Sigmoid colon (tissue), 7 donors: ENCODE measurements around the gene ZDHHC1. TPM values are rescaled to one million over a fixed set of nuclear protein-coding genes. Genes with fewer than 3 reads are reported as not detected.

Experiments
- DNase-seq: peaks from one replicate; pipeline ENCODE4 v3.0.0-alpha.2; 2019
- H3K27ac ChIP-seq, 4 donors: fragments of 200-600 bp; sonication (generic); one replicate each; pipeline ENCODE4 v1.5.1; 2016 to 2019; ENCODE audit warnings: mild to moderate bottlenecking in 1 of 4
- H3K27me3 ChIP-seq, 3 donors: fragments of 200-600 bp; sonication (generic); one replicate each; pipeline ENCODE4 v1.5.1; 2019; ENCODE audit warnings: mild to moderate bottlenecking in 1 of 3
- H3K36me3 ChIP-seq, 4 donors: fragments of 200-600 bp; sonication (generic); one replicate each; pipeline ENCODE4 v1.5.1; 2016 to 2019
- H3K4me1 ChIP-seq, 4 donors: fragments of 200-600 bp; sonication (generic); one replicate each; pipeline ENCODE4 v1.5.1; 2017 to 2019
- H3K4me3 ChIP-seq, 4 donors: fragments of 200-600 bp; sonication (generic); one replicate each; pipeline ENCODE4 v1.5.1; 2017 to 2019; ENCODE audit warnings: mild to moderate bottlenecking in 2 of 4, moderate library complexity in 1 of 4
- H3K9me3 ChIP-seq, 4 donors: fragments of 200-600 bp in 3 of 4; sonication (generic) in 3 of 4; one replicate each; pipeline versions ENCODE4 v1.5.1 to v1.6.1; 2013 to 2019
- EP300 ChIP-seq, 4 donors: sonication (generic); formaldehyde crosslinking; IDR thresholded peaks; one replicate each; pipeline ENCODE4 v1.6.1; 2017; ENCODE audit warnings: antibody characterized with exemption in 4 of 4
- POLR2A ChIP-seq, 2 donors: fragments of 450-650 bp; IDR thresholded peaks; one replicate each; pipeline ENCODE4 v1.6.1; 2016; ENCODE audit warnings: antibody characterized with exemption in 2 of 2, mild to moderate bottlenecking in 2 of 2, moderate library complexity in 2 of 2
- POLR2AphosphoS5 ChIP-seq, 4 donors: sonication (generic); formaldehyde crosslinking; IDR thresholded peaks; one replicate each; pipeline ENCODE4 v1.6.1; 2017; ENCODE audit warnings: antibody characterized with exemption in 4 of 4
- WGBS, 2 donors: extraction: QIAGEN DNeasy Blood & Tissue Kit; methylation state at CpG; one replicate each; pipeline ENCODE4 v1.1.7; 2013; 5-methylcytosine and 5-hydroxymethylcytosine counted together
- intact Hi-C: fragments of 100-400 bp; cut with DNase I; formaldehyde crosslinking; loops from one replicate; pipeline ENCODE4 v1.15.1; 2023
- polyA plus RNA-seq, 3 donors: library from polyadenylated mRNA; stranded (reverse); fragments of 200-250 nt; gene quantifications; one replicate each; pipeline ENCODE4 v1.2.3, GENCODE V29; 2013
- total RNA-seq, 4 donors: library from RNA; depleted of rRNA; stranded (reverse); fragments of >200 nt; gene quantifications; one replicate each; pipeline ENCODE4 v1.1.0, GENCODE V29; 2016
- TF ChIP-seq, protein P1 (sequence below), 4 experiments: fragments of 450-650 bp in 3 of 4; fragments of 200-600 bp in 1 of 4; IDR thresholded peaks; one replicate each; pipeline ENCODE4 v1.5.1; 2016 to 2019; ENCODE audit warnings: antibody characterized with exemption in 4 of 4, mild to moderate bottlenecking in 3 of 4, moderate library complexity in 2 of 4
- donor health status: healthy with polysubstance abuse.
- donor health status: Bipolar disorder and iron deficiency.
- donor health status: healthy.

The ZDHHC1 gene
- total and polyA plus RNA-seq, 7 donors, result 4.2 to 18.3 (median 12.7) TPM

DNA sequence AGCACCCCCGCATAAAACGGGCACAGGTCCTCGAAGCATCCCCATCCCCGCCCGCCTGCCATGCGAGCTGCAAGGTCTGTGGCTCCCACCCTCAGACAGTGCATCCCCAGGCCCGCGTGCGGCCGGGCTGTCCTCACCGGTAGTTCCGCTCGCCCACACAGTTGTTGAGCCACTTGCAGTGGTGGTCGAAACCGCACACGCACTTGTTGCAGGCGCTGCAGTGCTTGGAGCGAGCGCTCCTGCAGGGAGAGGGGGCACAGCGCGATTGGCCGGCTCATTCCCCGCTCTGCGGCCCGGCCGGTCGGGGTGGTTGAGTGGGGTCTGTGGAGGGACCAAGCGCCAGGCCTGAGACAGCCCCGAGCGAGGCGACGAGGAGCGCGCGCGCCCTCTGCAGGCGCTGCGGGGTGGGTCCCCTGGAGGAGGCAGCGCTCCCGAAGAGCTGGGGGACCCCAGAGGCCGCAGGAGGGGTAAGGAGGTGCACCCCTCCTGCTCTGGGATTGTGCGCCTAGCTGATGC lies 17.0 kb downstream of the ZDHHC1 start:
- Histone ChIP-seq H3K9me3 (no peaks in the 10 kb centered on the region), H3K27me3 (peaks cover 0 to 28% (median 7%) of the 10 kb centered on the region in 3 donors), H3K4me3 (peak overlapping the region in 1 of 4 donors; percentile 22), H3K36me3 (no peaks in the 10 kb centered on the region), H3K4me1 (peaks cover 0 to 47% (median 36%) of the 10 kb centered on the region in 4 donors), H3K27ac (no peak overlapping the region)
- no peak for DNase-seq
- intact Hi-C loops, result loop anchor here (5.0 kb wide), 2 partner anchors 122 to 152 kb away; partner anchors contain the start of genes FHOD1, PLEKHG4 and SLC9A5
- TF ChIP-seq POLR2A (IDR thresholded peaks at IDR 0.05), result no peak
- TF ChIP-seq, protein P1, sequence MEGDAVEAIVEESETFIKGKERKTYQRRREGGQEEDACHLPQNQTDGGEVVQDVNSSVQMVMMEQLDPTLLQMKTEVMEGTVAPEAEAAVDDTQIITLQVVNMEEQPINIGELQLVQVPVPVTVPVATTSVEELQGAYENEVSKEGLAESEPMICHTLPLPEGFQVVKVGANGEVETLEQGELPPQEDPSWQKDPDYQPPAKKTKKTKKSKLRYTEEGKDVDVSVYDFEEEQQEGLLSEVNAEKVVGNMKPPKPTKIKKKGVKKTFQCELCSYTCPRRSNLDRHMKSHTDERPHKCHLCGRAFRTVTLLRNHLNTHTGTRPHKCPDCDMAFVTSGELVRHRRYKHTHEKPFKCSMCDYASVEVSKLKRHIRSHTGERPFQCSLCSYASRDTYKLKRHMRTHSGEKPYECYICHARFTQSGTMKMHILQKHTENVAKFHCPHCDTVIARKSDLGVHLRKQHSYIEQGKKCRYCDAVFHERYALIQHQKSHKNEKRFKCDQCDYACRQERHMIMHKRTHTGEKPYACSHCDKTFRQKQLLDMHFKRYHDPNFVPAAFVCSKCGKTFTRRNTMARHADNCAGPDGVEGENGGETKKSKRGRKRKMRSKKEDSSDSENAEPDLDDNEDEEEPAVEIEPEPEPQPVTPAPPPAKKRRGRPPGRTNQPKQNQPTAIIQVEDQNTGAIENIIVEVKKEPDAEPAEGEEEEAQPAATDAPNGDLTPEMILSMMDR (IDR thresholded peaks at IDR 0.05), result peak; percentile 33 to 77 (median 52)
- WGBS, 2 donors, result 37% methylated on average over 42 of the region's 42 CpGs

DNA sequence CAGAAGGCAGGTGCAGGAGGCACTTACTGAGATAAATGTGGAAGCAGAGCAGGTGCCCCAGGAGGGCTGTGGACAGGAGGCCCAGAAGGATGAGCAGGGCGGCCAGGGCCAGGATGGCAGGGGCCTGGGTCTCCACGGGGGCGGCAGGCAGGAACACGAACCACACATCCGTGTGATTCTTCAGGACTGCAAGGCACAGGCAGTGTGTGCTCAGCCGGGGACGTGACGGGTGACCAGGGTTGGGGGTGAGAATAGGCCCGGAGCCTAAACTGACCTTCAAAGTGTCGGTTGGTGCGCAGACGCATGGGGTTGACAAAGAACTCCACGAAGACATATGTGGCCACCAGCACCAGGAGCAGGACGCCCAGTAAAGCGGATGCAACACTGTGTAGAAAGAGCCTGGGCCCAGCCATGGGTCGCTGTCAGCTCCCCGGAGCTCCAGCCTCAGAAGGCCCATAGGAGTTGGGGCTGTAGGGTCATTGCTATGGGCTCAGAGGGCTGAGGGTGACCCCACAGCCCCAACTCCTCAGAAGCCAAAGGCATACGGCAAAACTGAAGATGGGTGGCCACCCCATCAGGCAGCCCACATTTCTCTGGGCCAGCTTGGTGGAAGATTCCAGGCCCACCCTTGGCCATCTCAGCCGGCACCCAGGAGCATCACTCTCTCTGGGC lies 17.6 kb downstream of the ZDHHC1 start:
- TF ChIP-seq POLR2AphosphoS5 (IDR thresholded peaks at IDR 0.05), result no peak
- TF ChIP-seq, protein P1 (IDR thresholded peaks at IDR 0.05), result no peak
- TF ChIP-seq POLR2A (IDR thresholded peaks at IDR 0.05), result no peak
- no peak for DNase-seq
- peaks cover 0 to 34% (median 12%) of the 10 kb centered on the region in 3 donors for H3K27me3 ChIP-seq
- no peaks in the 10 kb centered on the region for H3K36me3 ChIP-seq
- H3K9me3 ChIP-seq, result no peaks in the 10 kb centered on the region
- 94% methylated on average over 19 of the region's 19 CpGs for WGBS, 2 donors
- intact Hi-C loops, result loop anchor here (5.0 kb wide), 2 partner anchors 121 to 151 kb away; partner anchors contain the start of genes FHOD1, PLEKHG4 and SLC9A5
- H3K27ac ChIP-seq, result no peak overlapping the region
- peaks cover 0 to 53% (median 42%) of the 10 kb centered on the region in 4 donors for H3K4me1 ChIP-seq
- H3K4me3 ChIP-seq, result no peak overlapping the region

DNA sequence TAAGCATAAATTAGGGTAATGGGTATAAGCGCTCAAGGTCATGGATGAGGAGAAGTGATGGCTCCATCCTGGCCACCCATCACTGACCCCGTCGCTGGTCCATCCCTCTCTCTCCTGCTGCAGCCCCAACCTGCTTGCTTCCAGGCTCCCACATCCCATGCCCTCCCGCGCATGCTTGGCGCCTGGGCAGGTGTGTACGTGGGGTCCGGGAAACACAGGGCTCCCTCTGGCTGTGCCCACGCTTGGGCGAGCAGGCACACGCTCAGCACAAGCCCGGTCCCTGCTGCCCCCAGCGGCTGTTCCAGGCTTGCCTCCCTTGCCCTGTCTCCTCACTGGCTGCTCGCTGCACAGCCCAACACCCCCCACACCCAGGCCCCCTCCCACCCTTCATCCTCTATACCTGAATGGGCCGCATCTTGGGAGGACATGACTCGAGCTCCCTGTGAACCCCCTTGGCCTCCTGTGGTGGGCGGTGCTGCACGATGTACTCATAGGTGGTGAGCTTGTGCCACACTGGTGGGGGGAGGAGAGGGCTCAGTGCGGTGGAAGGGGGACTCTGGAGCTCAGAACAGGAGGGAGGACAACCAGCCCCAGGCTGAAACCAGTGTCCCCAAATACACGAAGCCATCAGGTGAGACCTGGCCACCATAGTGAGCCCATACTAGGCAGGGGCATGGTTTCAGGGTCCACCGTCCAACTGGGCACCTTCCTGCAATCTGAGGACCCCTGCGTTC lies 18.3 kb downstream of the ZDHHC1 start:
- 89 to 90% methylated on average over 22 of the region's 22 CpGs for WGBS, 2 donors

DNA sequence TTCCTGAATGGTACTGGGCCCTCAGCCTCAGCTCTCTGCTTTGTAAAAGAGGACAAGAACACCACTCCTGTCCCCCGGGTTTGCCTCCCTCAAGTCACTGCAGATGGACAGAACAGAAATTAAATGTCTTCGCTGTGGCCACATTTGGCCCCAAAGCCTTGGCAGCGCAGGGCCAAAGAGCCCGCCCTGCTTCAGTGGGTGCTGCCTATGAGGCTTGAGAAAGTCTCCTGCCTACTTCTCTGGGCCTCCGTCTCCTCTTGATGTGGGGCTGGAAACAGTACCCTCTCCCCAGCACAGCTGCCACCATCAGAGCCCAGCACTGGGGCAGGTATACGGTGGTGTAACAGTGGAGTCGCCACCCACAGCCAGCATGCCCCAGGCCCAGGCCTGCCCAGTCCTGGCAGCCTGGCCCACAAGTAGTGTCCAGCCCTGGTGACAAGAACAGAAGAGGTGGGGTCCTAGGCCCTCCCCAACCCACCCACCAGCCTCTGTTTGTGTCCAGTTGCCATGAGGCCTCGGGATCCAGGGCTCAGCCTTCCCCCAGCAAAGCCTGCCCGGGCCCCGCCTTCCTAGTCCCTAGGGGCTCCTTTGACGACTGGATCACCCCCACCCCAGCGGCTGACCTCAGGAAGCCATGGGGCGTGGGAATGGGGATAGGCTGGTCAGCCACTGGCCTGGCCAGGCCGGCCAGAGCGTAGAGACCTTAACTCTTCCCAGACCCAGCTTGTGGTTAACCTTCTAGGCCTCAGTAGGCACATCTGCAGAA lies 19.1 kb downstream of the ZDHHC1 start:
- H3K9me3 ChIP-seq, result no peaks in the 10 kb centered on the region
- intact Hi-C loops, result loop anchor here (5.0 kb wide), 2 partner anchors 120 to 150 kb away; partner anchors contain the start of genes FHOD1, PLEKHG4 and SLC9A5
- peaks cover 0 to 49% (median 16%) of the 10 kb centered on the region in 3 donors for H3K27me3 ChIP-seq
- peak overlapping the region in 3 of 4 donors; percentile 42 to 70 (median 57) for H3K27ac ChIP-seq
- no peak overlapping the region for H3K4me3 ChIP-seq
- WGBS, 2 donors, result 82 to 84% methylated on average over 15 of the region's 15 CpGs
- no peaks in the 10 kb centered on the region for H3K36me3 ChIP-seq
- DNase-seq, result no peak
- peaks cover 0 to 67% (median 54%) of the 10 kb centered on the region in 4 donors for H3K4me1 ChIP-seq
- TF ChIP-seq, protein P1 (IDR thresholded peaks at IDR 0.05), result no peak
- TF ChIP-seq EP300 (IDR thresholded peaks at IDR 0.05), result no peak
- no peak for TF ChIP-seq POLR2A (IDR thresholded peaks at IDR 0.05)
- TF ChIP-seq POLR2AphosphoS5 (IDR thresholded peaks at IDR 0.05), result no peak

More for the DNA sequence above, 18.3 kb downstream of the ZDHHC1 start:
- H3K4me1 ChIP-seq, result peaks cover 0 to 59% (median 49%) of the 10 kb centered on the region in 4 donors
- peaks cover 0 to 41% (median 15%) of the 10 kb centered on the region in 3 donors for H3K27me3 ChIP-seq
- intact Hi-C loops, result loop anchor here (5.0 kb wide), 2 partner anchors 121 to 151 kb away; partner anchors contain the start of genes FHOD1, PLEKHG4 and SLC9A5
- H3K36me3 ChIP-seq, result no peaks in the 10 kb centered on the region
- peak overlapping the region in 1 of 4 donors; percentile 70 for H3K27ac ChIP-seq
- no peak overlapping the region for H3K4me3 ChIP-seq
- TF ChIP-seq, protein P1 (IDR thresholded peaks at IDR 0.05), result no peak
- no peak for TF ChIP-seq POLR2A (IDR thresholded peaks at IDR 0.05)
- no peak for TF ChIP-seq EP300 (IDR thresholded peaks at IDR 0.05)
- TF ChIP-seq POLR2AphosphoS5 (IDR thresholded peaks at IDR 0.05), result no peak
- H3K9me3 ChIP-seq, result no peaks in the 10 kb centered on the region
- no peak for DNase-seq
